DND-41 (cell line): ENCODE results near the gene DNAJC27.

ENCODE experiments used
- ATAC-seq: fragments of 200-7000 bp; cut with Tn5 transposase; 3 replicates; pipeline ENCODE4 v1.9.1; 2021; ENCODE audit warnings: low read depth; ENCODE audit not compliant: insufficient read depth
- DNase-seq: peaks from one replicate; pipeline ENCODE4 v3.0.0-alpha.2; 2020
- H2AFZ ChIP-seq: 2 replicates; pipeline ENCODE4 v1.6.0; 2012; ENCODE audit warnings: low read depth, low read length
- H3K27ac ChIP-seq: 2 replicates; pipeline ENCODE4 v1.5.1; 2012; ENCODE audit warnings: low read length, inconsistent platforms
- H3K27me3 ChIP-seq: fragments of 200-600 bp; sonication (generic); 2 replicates; pipeline ENCODE4 v1.6.0; 2012; ENCODE audit warnings: low read length, mild to moderate bottlenecking, inconsistent platforms; ENCODE audit not compliant: insufficient read depth, poor library complexity
- H3K36me3 ChIP-seq: 2 replicates; pipeline ENCODE4 v1.5.1; 2012; ENCODE audit warnings: low read length, inconsistent platforms; ENCODE audit not compliant: insufficient read depth
- H3K4me1 ChIP-seq: 2 replicates; pipeline ENCODE4 v1.5.1; 2012; ENCODE audit warnings: mild to moderate bottlenecking, low read length; ENCODE audit not compliant: insufficient read depth
- H3K4me2 ChIP-seq: 2 replicates; pipeline ENCODE4 v1.6.0; 2012; ENCODE audit warnings: mild to moderate bottlenecking, moderate library complexity, low read length, inconsistent platforms; ENCODE audit not compliant: insufficient read depth
- H3K4me3 ChIP-seq, 2 experiments: fragments of 200-600 bp in 1 of 2; shearing (Covaris generic) in 1 of 2; 2 replicates each; pipeline ENCODE4 v1.5.1; 2012 to 2016; ENCODE audit warnings: inconsistent platforms in 2 of 2, low read length in 2 of 2, mild to moderate bottlenecking in 2 of 2, low read depth in 1 of 2, moderate library complexity in 1 of 2
- H3K79me2 ChIP-seq: 2 replicates; pipeline ENCODE4 v1.6.0; 2012; ENCODE audit warnings: low read length, inconsistent platforms; ENCODE audit not compliant: insufficient read depth
- H3K9ac ChIP-seq: 2 replicates; pipeline ENCODE4 v1.6.0; 2012; ENCODE audit warnings: low read depth, mild to moderate bottlenecking, inconsistent platforms, low read length, moderate library complexity
- H3K9me3 ChIP-seq: 2 replicates; pipeline ENCODE4 v1.5.1; 2012; ENCODE audit warnings: low read length, moderate library complexity, mild to moderate bottlenecking, inconsistent platforms; ENCODE audit not compliant: insufficient read depth, severe bottlenecking
- H4K20me1 ChIP-seq: 2 replicates; pipeline ENCODE4 v1.6.0; 2012; ENCODE audit warnings: low read length; ENCODE audit not compliant: insufficient read depth
- EZH2 ChIP-seq: IDR thresholded peaks from 3 replicates; pipeline ENCODE4 v1.6.1; 2012; ENCODE audit warnings: borderline replicate concordance, low read depth, mild to moderate bottlenecking, moderate library complexity, low read length, inconsistent platforms; ENCODE audit not compliant: severe bottlenecking
- TF ChIP-seq, protein P1 (sequence below): IDR thresholded peaks from 2 replicates; pipeline ENCODE4 v1.5.1; 2012; ENCODE audit warnings: borderline replicate concordance, low read length, moderate library complexity, mild to moderate bottlenecking; ENCODE audit not compliant: poor library complexity, severe bottlenecking; ENCODE audit errors: extremely low read depth

The DNAJC27 gene

GRCh38 chr2:24935145-24935544 is 36.6 kb downstream of the DNAJC27 start:
- Histone ChIP-seq H3K4me3 (no peak overlapping the region), H3K4me2 (no peak overlapping the region), H3K27ac (no peak overlapping the region), H3K79me2 (no peaks in the 10 kb centered on the region), H4K20me1 (no peaks in the 10 kb centered on the region), H3K9me3 (no peaks in the 10 kb centered on the region), H3K27me3 (no peaks in the 10 kb centered on the region), H2AFZ (no peak overlapping the region), H3K9ac (no peak overlapping the region), H3K4me1 (no peaks in the 10 kb centered on the region), H3K36me3 (no peaks in the 10 kb centered on the region)
- TF ChIP-seq, protein P1, sequence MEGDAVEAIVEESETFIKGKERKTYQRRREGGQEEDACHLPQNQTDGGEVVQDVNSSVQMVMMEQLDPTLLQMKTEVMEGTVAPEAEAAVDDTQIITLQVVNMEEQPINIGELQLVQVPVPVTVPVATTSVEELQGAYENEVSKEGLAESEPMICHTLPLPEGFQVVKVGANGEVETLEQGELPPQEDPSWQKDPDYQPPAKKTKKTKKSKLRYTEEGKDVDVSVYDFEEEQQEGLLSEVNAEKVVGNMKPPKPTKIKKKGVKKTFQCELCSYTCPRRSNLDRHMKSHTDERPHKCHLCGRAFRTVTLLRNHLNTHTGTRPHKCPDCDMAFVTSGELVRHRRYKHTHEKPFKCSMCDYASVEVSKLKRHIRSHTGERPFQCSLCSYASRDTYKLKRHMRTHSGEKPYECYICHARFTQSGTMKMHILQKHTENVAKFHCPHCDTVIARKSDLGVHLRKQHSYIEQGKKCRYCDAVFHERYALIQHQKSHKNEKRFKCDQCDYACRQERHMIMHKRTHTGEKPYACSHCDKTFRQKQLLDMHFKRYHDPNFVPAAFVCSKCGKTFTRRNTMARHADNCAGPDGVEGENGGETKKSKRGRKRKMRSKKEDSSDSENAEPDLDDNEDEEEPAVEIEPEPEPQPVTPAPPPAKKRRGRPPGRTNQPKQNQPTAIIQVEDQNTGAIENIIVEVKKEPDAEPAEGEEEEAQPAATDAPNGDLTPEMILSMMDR = no peak
- no peak for TF ChIP-seq EZH2
- ATAC-seq = no peak
- no peak for DNase-seq

- H3K4me2 ChIP-seq = no peak overlapping the region
- DNase-seq = no peak
- H3K36me3 ChIP-seq = no peaks in the 10 kb centered on the region
- no peak for ATAC-seq
- no peaks in the 10 kb centered on the region for H4K20me1 ChIP-seq
- no peak overlapping the region for H3K27ac ChIP-seq
- no peaks in the 10 kb centered on the region for H3K9me3 ChIP-seq
- TF ChIP-seq, protein P1 = no peak
- no peak for TF ChIP-seq EZH2
- no peaks in the 10 kb centered on the region for H3K27me3 ChIP-seq
- H3K4me3 ChIP-seq = no peak overlapping the region
- no peaks in the 10 kb centered on the region for H3K79me2 ChIP-seq
- H3K4me1 ChIP-seq = no peaks in the 10 kb centered on the region
- no peak overlapping the region for H2AFZ ChIP-seq
- H3K9ac ChIP-seq = no peak overlapping the region
These were observed 39.0 kb downstream of the DNAJC27 start for GRCh38 chr2:24932715-24933114.

DNA sequence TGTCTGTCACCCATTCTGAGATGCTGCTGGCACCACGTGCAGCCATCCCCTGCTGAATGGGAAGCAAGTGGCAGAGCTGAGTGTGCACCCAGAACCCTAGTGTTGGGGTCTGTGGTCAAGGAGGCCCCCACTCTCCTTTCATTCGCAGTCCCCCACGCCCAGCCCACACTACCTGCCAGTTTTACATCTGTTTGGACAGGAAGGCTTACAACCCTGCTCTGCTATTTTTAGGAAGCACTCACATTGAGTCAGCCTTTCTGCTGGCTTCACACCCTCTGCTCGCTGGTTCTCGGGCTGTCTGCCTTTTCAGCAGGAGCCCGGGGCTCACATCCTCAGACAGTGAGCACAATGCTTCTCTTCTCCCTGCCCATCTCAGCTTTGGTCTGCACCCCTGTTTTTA is 41.0 kb downstream of the DNAJC27 start:
- no peak for DNase-seq
- no peaks in the 10 kb centered on the region for H3K36me3 ChIP-seq
- H4K20me1 ChIP-seq = no peaks in the 10 kb centered on the region
- no peak overlapping the region for H2AFZ ChIP-seq
- no peak overlapping the region for H3K4me3 ChIP-seq
- ATAC-seq = peak; percentile 37; the same call in 1 of the 3 replicates
- no peaks in the 10 kb centered on the region for H3K79me2 ChIP-seq
- no peaks in the 10 kb centered on the region for H3K9me3 ChIP-seq
- TF ChIP-seq EZH2 = no peak
- no peak overlapping the region for H3K4me2 ChIP-seq
- no peaks in the 10 kb centered on the region for H3K27me3 ChIP-seq
- H3K4me1 ChIP-seq = no peaks in the 10 kb centered on the region
- no peak overlapping the region for H3K27ac ChIP-seq
- H3K9ac ChIP-seq = no peak overlapping the region

DNA sequence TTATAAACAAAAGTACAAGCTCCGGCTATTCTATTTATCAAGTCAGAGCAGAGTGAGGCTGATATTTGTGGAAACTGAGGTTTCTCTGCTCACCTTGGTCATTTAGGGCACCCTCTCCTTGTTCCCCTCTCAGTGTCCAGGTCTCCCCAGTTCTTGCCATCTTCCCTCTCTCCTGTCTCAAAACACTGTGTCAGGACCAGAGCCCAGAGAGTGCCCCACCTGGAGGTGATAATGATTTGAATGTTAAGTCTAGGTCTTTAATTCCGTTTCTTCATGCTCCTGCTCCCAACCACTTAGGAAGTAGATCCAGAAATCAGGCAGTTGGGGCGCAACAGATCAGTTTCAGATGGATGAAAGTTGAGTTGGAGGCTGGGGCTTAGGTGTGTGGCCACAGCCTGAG is 42.5 kb downstream of the DNAJC27 start:
- TF ChIP-seq, protein P1 = peak; percentile 7
- TF ChIP-seq EZH2 = no peak
- H3K9me3 ChIP-seq = no peaks in the 10 kb centered on the region
- H3K79me2 ChIP-seq = no peaks in the 10 kb centered on the region
- no peak for ATAC-seq
- H3K4me3 ChIP-seq = no peak overlapping the region
- H3K36me3 ChIP-seq = no peaks in the 10 kb centered on the region
- H4K20me1 ChIP-seq = no peaks in the 10 kb centered on the region
- H3K9ac ChIP-seq = no peak overlapping the region
- H3K4me2 ChIP-seq = no peak overlapping the region
- H3K27ac ChIP-seq = no peak overlapping the region
- no peak overlapping the region for H2AFZ ChIP-seq
- H3K4me1 ChIP-seq = no peaks in the 10 kb centered on the region
- DNase-seq = no peak
- no peaks in the 10 kb centered on the region for H3K27me3 ChIP-seq
